ENCODE data around the gene FMNL1.
"Not testable (repeated sequence)": the region's sequence is repeated elsewhere in the genome, so short reads cannot be mapped to it uniquely, and the experiment has no call there.

Gene FMNL1

DNA sequence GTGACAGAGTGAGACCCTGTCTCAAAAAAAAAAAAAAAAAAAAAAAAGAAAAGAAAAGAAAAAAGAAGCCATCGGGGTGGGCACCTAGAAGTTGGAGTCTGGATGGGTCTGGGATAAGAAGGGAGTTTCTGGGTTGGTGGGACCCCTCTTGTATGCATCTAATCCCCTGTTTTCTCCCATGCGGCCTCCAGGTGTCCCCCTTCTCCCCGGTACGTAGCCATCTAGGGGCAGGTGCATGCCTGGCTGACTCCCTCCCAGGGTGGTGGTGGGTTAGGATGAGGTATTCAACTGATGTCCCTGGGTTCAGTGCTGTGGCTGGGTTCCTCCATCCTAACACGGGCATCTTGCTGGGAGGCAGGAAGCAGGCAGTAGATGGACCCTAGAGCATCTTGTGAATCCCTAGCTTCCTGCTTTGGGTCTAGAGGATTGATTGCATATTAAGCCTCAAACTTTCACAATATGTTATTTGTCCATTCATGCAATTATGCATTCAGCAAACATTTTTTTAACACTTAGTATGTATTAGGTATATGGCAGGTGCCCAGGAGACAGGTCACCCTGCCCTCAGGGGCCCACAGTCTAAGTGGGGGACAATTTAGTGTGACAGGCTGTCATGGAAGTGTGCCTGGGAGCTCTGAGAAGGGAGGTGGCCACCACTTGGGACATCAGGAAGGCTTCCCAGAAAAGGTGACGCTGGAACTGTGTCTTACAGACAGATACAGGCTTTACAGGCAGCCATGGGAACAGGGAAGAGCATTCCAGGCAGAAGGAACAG, 13.1 kb downstream of the FMNL1 start:
- DNase-seq (ENCODE audit: low read depth), result peak; percentile 39

DNA sequence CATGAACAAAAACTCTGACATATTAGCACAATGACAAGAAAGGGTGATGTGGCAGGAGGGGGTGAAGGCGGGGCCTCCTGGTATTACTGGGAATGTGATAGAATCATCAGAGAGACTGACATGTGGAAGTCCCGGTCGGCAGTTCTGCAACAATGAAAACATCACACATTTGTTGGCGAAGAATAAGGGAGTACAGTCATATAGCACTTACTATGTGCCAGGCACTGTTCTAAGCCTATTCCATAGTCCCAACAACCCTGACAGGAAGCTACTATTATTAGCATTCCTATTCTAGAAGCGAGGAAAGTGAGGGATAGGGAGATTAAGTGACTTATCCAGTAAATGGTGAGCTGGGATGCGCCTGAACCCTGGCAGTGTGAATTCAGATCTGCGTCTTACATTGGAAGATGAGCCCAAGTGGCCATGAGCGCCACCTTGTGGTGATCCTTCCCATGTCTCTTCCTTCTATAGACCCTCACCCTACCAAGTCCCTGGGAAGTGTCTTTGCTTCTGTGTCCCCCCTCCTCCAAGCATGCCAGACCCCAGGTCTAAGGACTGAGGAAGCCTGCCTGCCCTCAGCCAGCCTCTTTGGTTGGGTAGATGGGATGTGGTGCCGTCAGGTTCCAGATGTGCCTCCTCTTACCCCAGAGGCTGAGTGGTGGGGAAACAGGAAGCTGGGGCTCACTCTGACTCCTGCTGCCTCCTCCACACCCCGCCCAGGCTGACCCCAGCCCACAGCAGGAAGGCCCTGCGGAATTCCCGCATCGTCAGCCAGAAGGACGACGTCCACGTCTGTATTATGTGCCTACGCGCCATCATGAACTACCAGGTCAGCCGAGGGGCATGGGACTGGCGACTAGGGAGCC, 14.0 kb downstream of the FMNL1 start:
- DNase-seq (ENCODE audit: low read depth), result peak; percentile 84

- no peak for DNase-seq (ENCODE audit: low read depth)
These were observed 14.6 kb downstream of the FMNL1 start for GRCh38 chr17:45236282-45236606.

DNA sequence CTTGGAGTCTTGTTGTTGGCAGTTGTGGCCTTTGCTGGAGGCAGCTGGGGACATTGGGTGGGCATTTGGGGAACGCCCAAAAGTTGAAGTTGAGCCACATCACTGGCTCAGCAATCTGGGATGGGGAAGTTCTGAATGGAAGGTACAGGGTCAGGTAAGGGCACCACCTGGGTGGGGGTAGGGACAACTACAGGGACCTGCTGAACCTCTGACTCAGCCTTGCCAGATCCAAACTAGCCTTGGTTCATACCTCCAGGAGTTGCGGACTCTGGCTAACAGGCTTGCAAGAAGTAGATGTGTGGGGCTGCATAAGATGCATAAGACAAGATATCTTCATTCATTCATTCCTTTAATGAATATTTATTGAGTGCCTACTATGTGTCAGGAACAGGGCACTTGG, 16.0 kb downstream of the FMNL1 start:
- DNase-seq (ENCODE audit: low read depth), result no peak

- no peak for DNase-seq (ENCODE audit: low read depth)
These were observed 16.6 kb downstream of the FMNL1 start for GRCh38 chr17:45238155-45238774.

DNA sequence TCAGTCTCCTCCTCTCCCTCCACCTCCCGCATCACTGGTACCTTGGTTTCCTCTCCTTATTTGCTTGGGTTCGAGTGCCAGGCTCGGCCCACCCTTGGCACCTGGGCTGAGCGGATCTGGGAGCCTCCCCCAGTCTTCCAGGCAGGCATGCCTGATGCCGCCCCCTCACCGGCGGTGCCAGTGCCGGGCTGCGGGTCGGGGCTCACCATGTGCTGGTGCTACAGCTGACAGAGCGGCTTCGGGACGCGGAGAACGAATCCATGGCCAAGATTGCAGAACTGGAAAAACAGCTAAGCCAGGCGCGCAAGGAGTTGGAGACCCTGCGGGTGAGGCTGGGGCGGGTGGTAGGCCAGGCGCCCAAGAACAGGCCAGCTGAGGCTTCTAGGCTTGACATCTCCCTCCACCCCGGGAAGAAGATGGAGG, 19.2 kb downstream of the FMNL1 start:
- no peak for DNase-seq (ENCODE audit: low read depth)

GRCh38 chr17:45241328-45242028, 19.8 kb downstream of the FMNL1 start:
- no peak for DNase-seq (ENCODE audit: low read depth)

DNA sequence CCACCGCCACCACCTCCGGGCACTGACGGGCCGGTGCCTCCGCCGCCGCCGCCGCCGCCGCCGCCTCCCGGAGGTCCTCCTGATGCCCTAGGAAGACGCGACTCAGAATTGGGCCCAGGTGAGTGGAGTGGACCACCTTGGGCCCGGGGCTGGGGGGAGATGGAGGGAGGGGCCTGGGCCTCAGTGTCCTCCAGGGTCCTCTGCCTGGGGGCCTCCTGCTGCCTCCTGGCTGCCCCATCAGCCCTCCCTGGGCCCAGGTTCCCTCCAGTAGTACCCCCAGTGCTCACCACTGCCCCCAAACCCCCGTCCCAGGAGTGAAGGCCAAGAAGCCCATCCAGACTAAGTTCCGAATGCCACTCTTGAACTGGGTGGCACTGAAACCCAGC, 20.3 kb downstream of the FMNL1 start:
- DNase-seq (ENCODE audit: low read depth), result no peak

- no peak for DNase-seq (ENCODE audit: low read depth)
These were observed 22.1 kb downstream of the FMNL1 start for GRCh38 chr17:45243750-45244149.

GRCh38 chr17:45244725-45245656, 23.3 kb downstream of the FMNL1 start:
- no peak for DNase-seq (ENCODE audit: low read depth)

DNA sequence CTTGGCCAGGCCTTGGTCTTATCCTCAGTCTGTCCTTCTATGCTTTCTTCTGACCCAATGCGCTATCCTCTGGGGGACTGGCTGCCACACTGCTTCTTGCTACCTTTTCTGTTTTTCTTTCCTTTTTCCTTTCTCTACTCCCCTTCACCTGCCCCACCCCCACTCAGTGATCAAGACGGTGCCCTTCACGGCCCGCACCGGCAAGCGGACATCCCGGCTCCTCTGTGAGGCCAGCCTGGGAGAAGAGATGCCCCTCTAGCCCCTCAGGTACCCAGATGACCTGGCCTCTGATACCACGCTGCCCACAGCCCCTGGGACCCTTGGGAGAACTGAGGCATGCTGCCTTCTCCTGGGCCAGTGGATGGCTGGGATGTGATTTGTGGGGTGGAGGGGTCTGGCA, 24.7 kb downstream of the FMNL1 start:
- no peak for DNase-seq (ENCODE audit: low read depth)

GRCh38 chr17:45246861-45247428, 25.3 kb downstream of the FMNL1 start:
- peak; percentile 43 for DNase-seq (ENCODE audit: low read depth)

GRCh38 chr17:45247429-45248131, 25.9 kb downstream of the FMNL1 start:
- peak; percentile 93 for DNase-seq (ENCODE audit: low read depth)

- no peak for DNase-seq (ENCODE audit: low read depth)
These were observed 26.7 kb downstream of the FMNL1 start for GRCh38 chr17:45248132-45248957.

DNA sequence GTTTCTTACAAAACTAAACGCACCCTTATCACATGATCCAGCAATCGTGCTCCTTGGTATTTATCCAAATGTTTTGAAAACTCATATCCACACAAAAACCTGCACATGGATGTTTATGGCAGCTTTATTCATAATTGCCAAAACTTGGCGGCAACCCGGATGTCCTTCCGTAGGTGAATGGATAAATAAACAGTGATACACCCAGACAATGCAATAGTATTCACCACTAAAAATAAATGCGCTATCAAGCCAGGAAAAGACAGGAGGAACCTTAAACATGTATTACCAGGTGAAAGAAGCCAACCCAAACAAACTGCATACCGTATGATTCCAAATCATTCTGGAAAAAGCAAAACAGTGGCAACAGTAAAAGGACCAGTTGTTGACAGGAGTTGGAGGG, 30.2 kb downstream of the FMNL1 start:
- DNase-seq (ENCODE audit: low read depth), result no peak

DNA sequence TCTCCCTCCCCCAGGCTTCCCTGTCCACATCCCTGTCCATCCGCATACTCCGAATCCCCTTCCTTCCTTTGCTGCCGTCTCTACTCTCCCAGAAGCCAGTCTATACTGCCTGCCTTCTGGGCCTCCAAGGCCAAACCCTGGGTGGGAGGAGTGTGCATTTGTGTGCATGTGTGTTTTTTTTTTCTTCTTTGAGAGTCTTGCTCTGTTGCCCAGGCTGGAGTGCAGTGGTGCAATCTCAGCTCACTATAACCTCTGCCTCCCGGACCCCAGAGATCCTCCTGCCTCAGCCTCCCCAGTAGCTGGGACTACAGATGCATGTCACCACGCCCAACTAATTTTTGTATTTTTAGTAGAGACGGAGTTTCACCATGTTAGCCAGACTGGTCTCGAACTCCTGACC, 31.6 kb downstream of the FMNL1 start:
- DNase-seq (ENCODE audit: low read depth), result not testable (repeated sequence)

DNA sequence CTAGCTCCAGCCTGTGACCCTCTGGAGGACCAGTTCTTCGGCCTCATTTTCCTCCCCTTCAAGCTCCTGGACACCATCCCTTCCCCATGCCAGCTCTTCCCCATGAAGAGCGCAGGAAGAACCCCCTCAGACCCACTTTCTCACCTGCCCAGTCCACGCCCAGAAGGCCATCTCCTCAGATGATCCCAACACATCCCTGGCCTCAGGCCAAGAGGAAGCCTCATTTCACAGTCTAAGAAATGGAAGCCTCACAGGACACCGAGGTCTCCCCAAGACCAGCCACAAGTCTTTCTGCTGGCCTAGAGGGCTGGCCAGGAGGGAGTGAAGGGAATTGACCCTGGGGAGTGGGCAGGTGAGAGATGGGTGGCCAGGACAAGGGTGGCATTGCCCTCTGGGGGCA, 32.2 kb downstream of the FMNL1 start:
- no peak for DNase-seq (ENCODE audit: low read depth)

GRCh38 chr17:45255358-45255757, 33.7 kb downstream of the FMNL1 start:
- DNase-seq (ENCODE audit: low read depth), result no peak

All from ELR (cell line).